ENCODE data around the gene PLXNA4. TPM values are rescaled to one million over a fixed set of nuclear protein-coding genes. Genes with fewer than 3 reads are reported as not detected.
A peak's percentile ranks its signal among the peaks of the same experiment; 100 is the strongest.

PLXNA4 gene
- total and polyA plus RNA-seq, 2 donors from 2014 or later, result 0.17 to 3.5 TPM

DNA sequence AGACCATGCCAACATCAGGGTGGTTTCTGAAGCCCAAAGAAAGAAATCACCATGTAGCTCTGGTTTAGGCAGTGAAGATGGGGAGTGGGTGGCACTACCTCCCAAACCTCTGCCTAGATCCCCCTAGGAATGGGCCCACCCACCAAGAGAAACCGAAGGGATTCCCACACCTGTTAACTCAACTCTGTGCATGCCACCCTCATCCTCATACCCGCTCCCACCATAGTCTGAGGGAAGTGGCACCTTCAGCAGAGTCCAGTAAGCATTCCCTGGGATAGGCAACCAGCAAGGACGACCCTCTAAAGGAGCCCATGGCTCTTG lies 1.7 kb upstream of the PLXNA4 start:
- H3K9ac ChIP-seq (ENCODE audit: low read length in 3 of 3), result no peak overlapping the region
- no peak for FAIRE-seq

GRCh38 chr7:132577206-132578049 lies 1.2 kb upstream of the PLXNA4 start:
- intact Hi-C loops (cut with DNase I), result no loop called here
- Histone ChIP-seq H3K4me3 (ENCODE audit: low read length in 3 of 3) (no peak overlapping the region), H3K36me3 (ENCODE audit: control insufficient read depth in 2 of 3, insufficient read depth in 3 of 3, low read length in 3 of 3) (no peaks in the 10 kb centered on the region), H3K27me3 (ENCODE audit: control insufficient read depth, insufficient read depth, low read length) (peaks cover 12% of the 10 kb centered on the region), H3K27ac (ENCODE audit: low read depth in 2 of 2, low read length in 2 of 2) (no peak overlapping the region), H3K4me1 (ENCODE audit: control insufficient read depth in 2 of 3, insufficient read depth in 2 of 3, low read depth in 1 of 3, low read length in 3 of 3) (peaks cover 0 to 14% (median 0%) of the 10 kb centered on the region in 3 donors), H3K9ac (ENCODE audit: low read length in 3 of 3) (no peak overlapping the region), H3K9me3 (ENCODE audit: control insufficient read depth in 2 of 3, insufficient read depth in 1 of 3, low read length in 3 of 3) (no peaks in the 10 kb centered on the region)
- TF ChIP-seq CTCF (IDR thresholded peaks at IDR 0.05; ENCODE audit: borderline replicate concordance, extremely low read depth, insufficient read depth), result no peak
- FAIRE-seq (no peak), DNase-seq (peak; percentile 93 to 97 (median 94))

More for the DNA sequence above, 1.7 kb upstream of the PLXNA4 start:
- intact Hi-C loops (cut with DNase I), result no loop called here
- H3K4me1 ChIP-seq (ENCODE audit: control insufficient read depth in 2 of 3, insufficient read depth in 2 of 3, low read depth in 1 of 3, low read length in 3 of 3), result peaks cover 0 to 14% (median 0%) of the 10 kb centered on the region in 3 donors
- no peak for TF ChIP-seq CTCF (IDR thresholded peaks at IDR 0.05; ENCODE audit: borderline replicate concordance, extremely low read depth, insufficient read depth)
- DNase-seq, result no peak
- no peak overlapping the region for H3K4me3 ChIP-seq (ENCODE audit: low read length in 3 of 3)
- no peak overlapping the region for H3K27ac ChIP-seq (ENCODE audit: low read depth in 2 of 2, low read length in 2 of 2)
- H3K36me3 ChIP-seq (ENCODE audit: control insufficient read depth in 2 of 3, insufficient read depth in 3 of 3, low read length in 3 of 3), result no peaks in the 10 kb centered on the region
- H3K9me3 ChIP-seq (ENCODE audit: control insufficient read depth in 2 of 3, insufficient read depth in 1 of 3, low read length in 3 of 3), result no peaks in the 10 kb centered on the region
- peaks cover 10% of the 10 kb centered on the region for H3K27me3 ChIP-seq (ENCODE audit: control insufficient read depth, insufficient read depth, low read length)

DNA sequence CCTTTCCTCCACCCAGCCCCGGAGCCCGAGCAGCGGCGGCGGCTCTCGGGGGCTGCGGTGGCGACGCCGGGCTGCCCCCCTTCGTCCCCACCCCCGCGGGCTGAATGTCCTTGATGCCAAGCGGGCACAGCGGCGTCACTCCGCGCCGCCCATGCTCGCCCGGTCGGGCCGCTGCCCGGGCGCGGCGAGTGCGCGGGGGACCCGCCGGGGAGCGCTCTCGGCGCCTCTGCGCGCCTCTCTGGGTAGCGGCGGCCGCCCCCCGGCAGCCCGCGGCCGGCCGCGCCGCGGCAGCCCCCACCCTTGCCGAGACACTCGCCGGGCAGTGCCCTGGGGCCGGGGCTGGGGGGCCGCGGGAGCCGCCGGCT lies 433 bp upstream of the PLXNA4 start:
- intact Hi-C loops (cut with DNase I), result no loop called here
- Histone ChIP-seq H3K9me3 (ENCODE audit: control insufficient read depth in 2 of 3, insufficient read depth in 1 of 3, low read length in 3 of 3) (no peaks in the 10 kb centered on the region), H3K4me3 (ENCODE audit: low read length in 3 of 3) (peak overlapping the region; percentile 35 to 46 (median 43)), H3K4me1 (ENCODE audit: control insufficient read depth in 2 of 3, insufficient read depth in 2 of 3, low read depth in 1 of 3, low read length in 3 of 3) (peaks cover 0 to 14% (median 0%) of the 10 kb centered on the region in 3 donors), H3K27me3 (ENCODE audit: control insufficient read depth, insufficient read depth, low read length) (peaks cover 12% of the 10 kb centered on the region), H3K36me3 (ENCODE audit: control insufficient read depth in 2 of 3, insufficient read depth in 3 of 3, low read length in 3 of 3) (no peaks in the 10 kb centered on the region), H3K27ac (ENCODE audit: low read depth in 2 of 2, low read length in 2 of 2) (no peak overlapping the region), H3K9ac (ENCODE audit: low read length in 3 of 3) (no peak overlapping the region)
- no peak for TF ChIP-seq CTCF (IDR thresholded peaks at IDR 0.05; ENCODE audit: borderline replicate concordance, extremely low read depth, insufficient read depth)
- DNase-seq (peak in 1 of 5 donors; percentile 44), FAIRE-seq (no peak)
